ENCODE measurements around the gene COPG2. TPM values are rescaled to one million over a fixed set of nuclear protein-coding genes. Genes with fewer than 3 reads are reported as not detected.

Gene COPG2
- total RNA-seq, 2 donors from 2014 or later = 74.3 to 76.3 TPM

DNA sequence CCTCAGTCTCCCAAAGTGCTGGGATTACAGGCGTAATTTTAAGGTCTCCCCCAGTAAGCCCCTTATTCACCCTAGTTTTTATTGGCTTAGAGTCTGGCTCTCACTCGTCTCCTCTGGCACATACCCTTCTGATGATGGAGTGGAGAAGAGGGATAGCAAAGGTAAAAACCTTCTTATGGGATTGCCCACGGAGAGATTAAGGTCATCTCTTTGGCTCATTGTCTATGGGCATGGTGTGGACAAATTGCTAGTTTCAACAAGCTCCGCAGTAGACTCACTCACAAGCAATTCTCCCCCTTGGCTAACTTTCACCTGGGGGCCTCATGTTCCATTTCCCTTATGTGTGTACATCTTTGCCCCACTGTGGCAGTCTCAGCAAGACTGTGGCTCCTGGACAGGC is 40.2 kb upstream of the COPG2 start:
- no peak overlapping the region for H3K27ac ChIP-seq (ENCODE audit: low read depth, low read length)
- Mint-ChIP-seq H3K9me3 (peaks cover 11% of the 10 kb centered on the region), H3K36me3 (ENCODE audit: low read depth) (no peaks in the 10 kb centered on the region), H3K4me3 (no peak overlapping the region), H3K27ac (no peak overlapping the region), H3K27me3 (ENCODE audit: insufficient read depth) (peaks cover 14% of the 10 kb centered on the region), H3K4me1 (no peaks in the 10 kb centered on the region)
- WGBS, 2 experiments (ENCODE audit: insufficient coverage in 1 of 2, insufficient read length in 1 of 2) = 89% methylated on average over 4 of the region's 4 CpGs
- no peak for DNase-seq
- no peaks in the 10 kb centered on the region for H3K9me3 ChIP-seq (ENCODE audit: control insufficient read depth, low read length)
- H3K4me1 ChIP-seq (ENCODE audit: control insufficient read depth, insufficient read depth, low read length) = no peaks in the 10 kb centered on the region
- H3K9ac ChIP-seq (ENCODE audit: extremely low read depth, low read length, poor library complexity, severe bottlenecking) = no peak overlapping the region
- no peaks in the 10 kb centered on the region for H3K36me3 ChIP-seq (ENCODE audit: control insufficient read depth, insufficient read depth, low read length)
- H3K27me3 ChIP-seq (ENCODE audit: control insufficient read depth, insufficient read depth, low read length, poor library complexity, severe bottlenecking) = no peaks in the 10 kb centered on the region
- TF ChIP-seq, protein P1, sequence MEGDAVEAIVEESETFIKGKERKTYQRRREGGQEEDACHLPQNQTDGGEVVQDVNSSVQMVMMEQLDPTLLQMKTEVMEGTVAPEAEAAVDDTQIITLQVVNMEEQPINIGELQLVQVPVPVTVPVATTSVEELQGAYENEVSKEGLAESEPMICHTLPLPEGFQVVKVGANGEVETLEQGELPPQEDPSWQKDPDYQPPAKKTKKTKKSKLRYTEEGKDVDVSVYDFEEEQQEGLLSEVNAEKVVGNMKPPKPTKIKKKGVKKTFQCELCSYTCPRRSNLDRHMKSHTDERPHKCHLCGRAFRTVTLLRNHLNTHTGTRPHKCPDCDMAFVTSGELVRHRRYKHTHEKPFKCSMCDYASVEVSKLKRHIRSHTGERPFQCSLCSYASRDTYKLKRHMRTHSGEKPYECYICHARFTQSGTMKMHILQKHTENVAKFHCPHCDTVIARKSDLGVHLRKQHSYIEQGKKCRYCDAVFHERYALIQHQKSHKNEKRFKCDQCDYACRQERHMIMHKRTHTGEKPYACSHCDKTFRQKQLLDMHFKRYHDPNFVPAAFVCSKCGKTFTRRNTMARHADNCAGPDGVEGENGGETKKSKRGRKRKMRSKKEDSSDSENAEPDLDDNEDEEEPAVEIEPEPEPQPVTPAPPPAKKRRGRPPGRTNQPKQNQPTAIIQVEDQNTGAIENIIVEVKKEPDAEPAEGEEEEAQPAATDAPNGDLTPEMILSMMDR (conservative IDR thresholded peaks at IDR 0.05) = no peak
- H3K4me3 ChIP-seq (ENCODE audit: low read length) = no peak overlapping the region

DNA sequence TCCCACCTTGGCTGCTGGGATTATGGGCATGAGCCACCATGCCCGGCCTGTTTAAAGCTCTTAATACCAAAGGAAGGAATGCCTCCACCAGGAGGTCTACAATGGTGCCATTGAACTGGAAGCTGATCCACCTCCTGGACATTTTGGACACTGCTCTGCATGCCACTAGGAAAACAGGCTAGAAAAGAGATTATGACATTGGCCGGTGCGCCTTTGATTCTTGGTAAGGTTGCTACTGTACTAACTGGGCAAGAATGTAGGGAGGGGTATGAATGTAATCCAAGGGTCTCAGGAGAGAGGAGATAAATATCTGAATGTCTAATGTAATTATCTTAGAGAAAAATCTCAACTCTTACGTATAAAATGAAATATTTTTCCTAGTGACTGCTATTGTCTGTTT is 39.5 kb upstream of the COPG2 start:
- Mint-ChIP-seq H3K27me3 (ENCODE audit: insufficient read depth) (peaks cover 12% of the 10 kb centered on the region), H3K36me3 (ENCODE audit: low read depth) (no peaks in the 10 kb centered on the region), H3K9me3 (peaks cover 11% of the 10 kb centered on the region), H3K4me3 (no peak overlapping the region), H3K4me1 (no peaks in the 10 kb centered on the region), H3K27ac (no peak overlapping the region)
- H3K9me3 ChIP-seq (ENCODE audit: control insufficient read depth, low read length) = no peaks in the 10 kb centered on the region
- WGBS, 2 experiments (ENCODE audit: insufficient coverage in 1 of 2, insufficient read length in 1 of 2) = 75 to 93% methylated on average over 1 to 4 of the region's 4 CpGs
- TF ChIP-seq, protein P1 (conservative IDR thresholded peaks at IDR 0.05) = no peak
- no peak overlapping the region for H3K9ac ChIP-seq (ENCODE audit: extremely low read depth, low read length, poor library complexity, severe bottlenecking)
- H3K4me1 ChIP-seq (ENCODE audit: control insufficient read depth, insufficient read depth, low read length) = no peaks in the 10 kb centered on the region
- no peak overlapping the region for H3K27ac ChIP-seq (ENCODE audit: low read depth, low read length)
- no peak for DNase-seq
- H3K27me3 ChIP-seq (ENCODE audit: control insufficient read depth, insufficient read depth, low read length, poor library complexity, severe bottlenecking) = no peaks in the 10 kb centered on the region
- H3K36me3 ChIP-seq (ENCODE audit: control insufficient read depth, insufficient read depth, low read length) = no peaks in the 10 kb centered on the region
- no peak overlapping the region for H3K4me3 ChIP-seq (ENCODE audit: low read length)

- no peaks in the 10 kb centered on the region for H3K27me3 ChIP-seq (ENCODE audit: control insufficient read depth, insufficient read depth, low read length, poor library complexity, severe bottlenecking)
- no peak for DNase-seq
- no peaks in the 10 kb centered on the region for H3K36me3 Mint-ChIP-seq (ENCODE audit: low read depth)
- no peak overlapping the region for H3K27ac Mint-ChIP-seq
- no peak overlapping the region for H3K4me3 Mint-ChIP-seq
- no peak overlapping the region for H3K9ac ChIP-seq (ENCODE audit: extremely low read depth, low read length, poor library complexity, severe bottlenecking)
- TF ChIP-seq, protein P1 (conservative IDR thresholded peaks at IDR 0.05) = no peak
- no CpG with 5 or more reads among the region's 1 CpG for WGBS, 2 experiments (ENCODE audit: insufficient coverage in 1 of 2, insufficient read length in 1 of 2)
- H3K4me1 ChIP-seq (ENCODE audit: control insufficient read depth, insufficient read depth, low read length) = no peaks in the 10 kb centered on the region
- H3K4me1 Mint-ChIP-seq = no peaks in the 10 kb centered on the region
- H3K4me3 ChIP-seq (ENCODE audit: low read length) = no peak overlapping the region
- H3K9me3 ChIP-seq (ENCODE audit: control insufficient read depth, low read length) = no peaks in the 10 kb centered on the region
- peaks cover 6% of the 10 kb centered on the region for H3K27me3 Mint-ChIP-seq (ENCODE audit: insufficient read depth)
- peaks cover 13% of the 10 kb centered on the region for H3K9me3 Mint-ChIP-seq
- H3K27ac ChIP-seq (ENCODE audit: low read depth, low read length) = no peak overlapping the region
- no peaks in the 10 kb centered on the region for H3K36me3 ChIP-seq (ENCODE audit: control insufficient read depth, insufficient read depth, low read length)
Measured at GRCh38 chr7:130703851-130704250, 35.3 kb upstream of the COPG2 start.

Data from endodermal cell (in vitro differentiated cells).